Measurements from ENCODE around the gene GLIS1. TPM values are rescaled to one million over a fixed set of nuclear protein-coding genes. Genes with fewer than 3 reads are reported as not detected.

The GLIS1 gene
- total and polyA plus RNA-seq, 7 donors, result 0.03 to 0.40 (median 0.15) TPM

- peaks cover 0 to 14% (median 6%) of the 10 kb centered on the region in 3 donors for H3K27me3 ChIP-seq (ENCODE audit: insufficient read depth in 3 of 3, low read length in 2 of 3)
Measured at GRCh38 chr1:53703174-53703573, 35.8 kb downstream of the GLIS1 start.

GRCh38 chr1:53702341-53702740 is 36.6 kb downstream of the GLIS1 start:
- TF ChIP-seq CTCF (IDR thresholded peaks at IDR 0.05), result no peak
- Histone ChIP-seq H3K36me3 (ENCODE audit: insufficient read depth in 1 of 2, low read depth in 1 of 2) (no peaks in the 10 kb centered on the region), H3K9me3 (no peaks in the 10 kb centered on the region), H3K27me3 (ENCODE audit: insufficient read depth in 3 of 3, low read length in 2 of 3) (peaks cover 0 to 14% (median 6%) of the 10 kb centered on the region in 3 donors), H3K27ac (no peak overlapping the region), H3K4me1 (no peaks in the 10 kb centered on the region), H3K4me3 (no peak overlapping the region)
- intact Hi-C loops (cut with DNase I), result no loop called here
- WGBS, 3 donors, result 35 to 48% (median 43%) methylated on average over 8 of the region's 8 CpGs
- ATAC-seq (no peak), DNase-seq (no peak)

More at GRCh38 chr1:53703174-53703573, 35.8 kb downstream of the GLIS1 start:
- no peaks in the 10 kb centered on the region for H3K9me3 ChIP-seq
- no peak overlapping the region for H3K27ac ChIP-seq
- TF ChIP-seq CTCF (IDR thresholded peaks at IDR 0.05), result no peak
- H3K36me3 ChIP-seq (ENCODE audit: insufficient read depth in 1 of 2, low read depth in 1 of 2), result no peaks in the 10 kb centered on the region
- intact Hi-C loops (cut with DNase I), result no loop called here
- DNase-seq (no peak), ATAC-seq (no peak)
- WGBS, 3 donors, result 67 to 75% (median 74%) methylated on average over 1 of the region's 1 CpG
- no peak overlapping the region for H3K4me3 ChIP-seq
- H3K4me1 ChIP-seq, result no peaks in the 10 kb centered on the region

GRCh38 chr1:53700776-53701175 is 38.2 kb downstream of the GLIS1 start:
- WGBS, 3 donors, result 92 to 94% (median 93%) methylated on average over 3 of the region's 3 CpGs
- intact Hi-C loops (cut with DNase I), result no loop called here
- DNase-seq, result no peak

GRCh38 chr1:53699981-53700380 is 39.0 kb downstream of the GLIS1 start:
- no peaks in the 10 kb centered on the region for H3K9me3 ChIP-seq
- H3K4me1 ChIP-seq, result no peaks in the 10 kb centered on the region
- H3K4me3 ChIP-seq, result no peak overlapping the region
- 88 to 93% (median 91%) methylated on average over 8 of the region's 8 CpGs for WGBS, 3 donors
- intact Hi-C loops (cut with DNase I), result no loop called here
- no peak overlapping the region for H3K27ac ChIP-seq
- no peak for ATAC-seq
- H3K27me3 ChIP-seq (ENCODE audit: insufficient read depth in 3 of 3, low read length in 2 of 3), result peaks cover 0 to 11% (median 4%) of the 10 kb centered on the region in 3 donors
- no peak for TF ChIP-seq CTCF (IDR thresholded peaks at IDR 0.05)
- no peaks in the 10 kb centered on the region for H3K36me3 ChIP-seq (ENCODE audit: insufficient read depth in 1 of 2, low read depth in 1 of 2)
- no peak for DNase-seq

More at GRCh38 chr1:53700776-53701175, 38.2 kb downstream of the GLIS1 start:
- no peak overlapping the region for H3K4me3 ChIP-seq
- peaks cover 0 to 14% (median 4%) of the 10 kb centered on the region in 3 donors for H3K27me3 ChIP-seq (ENCODE audit: insufficient read depth in 3 of 3, low read length in 2 of 3)
- no peak for ATAC-seq
- H3K36me3 ChIP-seq (ENCODE audit: insufficient read depth in 1 of 2, low read depth in 1 of 2), result no peaks in the 10 kb centered on the region
- no peaks in the 10 kb centered on the region for H3K4me1 ChIP-seq
- no peak for TF ChIP-seq CTCF (IDR thresholded peaks at IDR 0.05)
- H3K9me3 ChIP-seq, result no peaks in the 10 kb centered on the region
- H3K27ac ChIP-seq, result no peak overlapping the region

- 51 to 62% (median 53%) methylated on average over 7 of the region's 7 CpGs for WGBS, 3 donors
Measured at GRCh38 chr1:53698384-53698980, 40.5 kb downstream of the GLIS1 start.

More at GRCh38 chr1:53698384-53698980, 40.5 kb downstream of the GLIS1 start:
- DNase-seq, result no peak
- H3K4me3 ChIP-seq, result no peak overlapping the region
- H3K27ac ChIP-seq, result no peak overlapping the region
- ATAC-seq, result no peak
- no peak for TF ChIP-seq CTCF (IDR thresholded peaks at IDR 0.05)
- no peaks in the 10 kb centered on the region for H3K36me3 ChIP-seq (ENCODE audit: insufficient read depth in 1 of 2, low read depth in 1 of 2)
- H3K27me3 ChIP-seq (ENCODE audit: insufficient read depth in 3 of 3, low read length in 2 of 3), result peaks cover 0 to 10% (median 4%) of the 10 kb centered on the region in 3 donors
- intact Hi-C loops (cut with DNase I), result no loop called here
- no peaks in the 10 kb centered on the region for H3K9me3 ChIP-seq
- no peaks in the 10 kb centered on the region for H3K4me1 ChIP-seq
